Caki2 (cell line): ENCODE results near the gene MYO5B. TPM values are rescaled to one million over a fixed set of nuclear protein-coding genes. Genes with fewer than 3 reads are reported as not detected.
A peak's percentile ranks its signal among the peaks of the same experiment; 100 is the strongest.

Experiments used
- DNase-seq: peaks from one replicate; pipeline ENCODE4 v3.0.0-alpha.2; 2015; ENCODE audit warnings: low read depth
- in situ Hi-C: cut with HindIII; loops from 2 replicates; pipeline ENCODE4 v1.10.0; 2016; ENCODE audit warnings: low sequenced_read_pairs, low pct_unique_long_range_greater_than_20kb, mixed read lengths
- total RNA-seq: library from RNA; depleted of rRNA; stranded (reverse); fragments of >200 nt; shearing (Covaris generic); gene quantifications from 2 replicates; pipeline ENCODE4 v1.2.3, GENCODE V29; 2014; ENCODE audit warnings: low replicate concordance

The MYO5B gene
- total RNA-seq, 1 experiment from 2014 or later = 9.6 TPM

DNA sequence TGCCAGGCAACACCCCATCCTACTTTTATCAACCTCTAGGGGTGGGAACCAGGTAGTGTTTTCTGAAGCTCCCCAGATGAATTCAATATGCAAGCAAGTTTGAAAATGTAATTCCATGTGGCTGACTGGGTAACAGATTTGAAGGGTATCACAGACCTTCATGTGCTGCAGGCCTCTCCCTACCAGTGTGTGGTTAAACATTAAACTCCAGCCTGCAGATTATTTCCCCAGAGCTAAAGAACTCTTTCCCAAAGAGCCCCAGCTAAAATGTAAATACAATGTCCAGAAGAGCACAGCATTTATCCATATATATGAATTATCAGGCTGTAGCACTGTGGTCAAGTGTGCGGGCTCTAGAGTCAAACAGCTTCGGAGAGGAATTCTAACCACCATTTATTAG lies 134.1 kb downstream of the MYO5B start:
- DNase-seq = no peak
- in situ Hi-C loops = no loop called here

DNA sequence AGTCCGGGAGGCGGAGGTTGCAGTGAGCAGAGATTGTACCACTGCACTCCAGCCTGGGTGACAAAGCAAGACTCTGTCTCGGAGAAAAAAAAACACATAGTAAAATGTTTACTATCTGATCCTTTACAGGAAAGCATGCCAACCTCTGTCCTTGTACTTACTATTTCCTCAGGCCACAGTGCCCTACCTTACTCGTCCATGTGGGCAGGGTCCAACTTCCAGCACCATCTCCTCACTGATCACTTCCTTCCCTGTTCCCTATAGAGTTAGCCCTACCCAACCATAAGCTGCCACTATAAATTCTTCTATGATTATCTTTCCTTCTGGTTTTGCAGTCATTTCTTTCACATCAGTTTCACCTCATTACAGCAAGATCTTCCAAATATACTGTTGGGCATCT lies 136.2 kb downstream of the MYO5B start:
- in situ Hi-C loops = no loop called here
- DNase-seq = no peak

DNA sequence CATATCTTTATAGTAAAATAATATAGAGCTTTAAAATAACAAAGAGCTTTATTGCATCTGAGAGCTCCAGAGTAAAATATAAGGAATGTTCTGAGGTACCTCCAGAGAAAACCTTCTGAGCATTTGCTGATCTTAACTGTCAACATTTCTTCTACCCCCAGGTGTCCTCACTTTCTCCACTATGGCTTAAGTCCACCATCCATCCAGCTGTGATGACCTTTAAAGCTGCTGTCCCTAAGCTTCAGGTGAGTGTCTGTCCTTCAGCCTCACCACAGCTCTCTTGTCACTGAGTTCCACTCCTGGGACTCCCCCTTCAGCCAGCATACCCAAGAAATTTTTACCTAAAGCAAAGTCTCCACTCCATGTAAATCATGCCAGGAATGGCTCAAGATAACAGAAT lies 137.9 kb downstream of the MYO5B start:
- in situ Hi-C loops = no loop called here

DNA sequence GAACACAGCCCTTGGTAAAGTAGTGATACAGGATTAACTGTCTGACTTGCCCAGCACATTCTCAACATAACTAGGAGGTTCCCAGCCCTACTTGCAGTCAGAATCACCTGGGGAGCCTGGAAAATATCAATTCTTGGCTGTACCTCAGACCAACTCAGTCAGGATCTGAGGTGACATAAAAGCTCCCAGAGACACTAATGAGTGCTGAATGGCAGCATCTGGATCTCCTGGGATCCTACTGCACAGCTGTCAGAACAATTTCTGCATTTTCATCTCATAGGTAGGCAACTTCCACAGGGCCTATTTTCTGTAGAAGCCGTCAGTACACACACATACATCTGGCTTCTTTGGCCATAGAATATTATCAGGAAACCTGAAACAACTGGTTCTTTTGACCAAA lies 138.8 kb downstream of the MYO5B start:
- DNase-seq = no peak
- in situ Hi-C loops = no loop called here

More for the DNA sequence above, 137.9 kb downstream of the MYO5B start:
- DNase-seq = no peak

DNA sequence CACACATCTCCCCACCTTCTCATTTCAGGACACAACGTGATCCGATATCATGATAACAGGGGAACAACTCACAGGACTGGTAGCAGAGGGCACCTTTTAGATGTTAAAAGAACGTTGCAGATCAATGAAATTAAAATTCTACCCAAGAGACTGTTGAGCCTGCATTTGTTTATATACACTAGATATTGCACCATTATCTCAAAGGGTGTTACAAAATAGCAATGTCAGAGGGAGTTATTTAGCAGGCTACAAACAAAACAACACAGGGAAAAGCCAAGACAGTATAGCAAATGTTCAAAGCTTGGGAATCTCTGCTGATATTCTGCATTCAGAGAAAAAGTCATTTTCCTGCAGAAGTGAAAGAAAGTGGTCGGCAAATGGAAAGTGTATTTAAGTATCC lies 139.5 kb downstream of the MYO5B start:
- no peak for DNase-seq
- in situ Hi-C loops = no loop called here

DNA sequence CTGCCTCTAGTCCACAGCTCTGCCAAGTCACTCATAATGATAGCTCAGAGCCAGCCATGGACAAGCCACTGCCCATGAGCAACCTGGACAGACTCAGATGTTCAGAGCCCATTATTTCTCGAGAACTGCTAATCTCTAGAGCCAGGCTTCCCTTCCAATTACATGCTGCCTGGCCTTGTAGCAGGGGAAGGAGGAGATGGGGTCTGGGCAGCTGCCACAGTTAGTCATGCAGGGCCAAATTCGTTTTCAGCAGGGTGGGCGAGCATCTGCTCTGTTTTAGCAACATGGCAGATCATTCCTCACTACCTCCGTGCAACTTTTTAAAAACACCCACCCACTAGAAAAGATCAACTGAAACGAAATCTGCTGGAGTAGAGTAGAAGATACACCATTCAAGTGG lies 141.8 kb downstream of the MYO5B start:
- no peak for DNase-seq
- in situ Hi-C loops = no loop called here

DNA sequence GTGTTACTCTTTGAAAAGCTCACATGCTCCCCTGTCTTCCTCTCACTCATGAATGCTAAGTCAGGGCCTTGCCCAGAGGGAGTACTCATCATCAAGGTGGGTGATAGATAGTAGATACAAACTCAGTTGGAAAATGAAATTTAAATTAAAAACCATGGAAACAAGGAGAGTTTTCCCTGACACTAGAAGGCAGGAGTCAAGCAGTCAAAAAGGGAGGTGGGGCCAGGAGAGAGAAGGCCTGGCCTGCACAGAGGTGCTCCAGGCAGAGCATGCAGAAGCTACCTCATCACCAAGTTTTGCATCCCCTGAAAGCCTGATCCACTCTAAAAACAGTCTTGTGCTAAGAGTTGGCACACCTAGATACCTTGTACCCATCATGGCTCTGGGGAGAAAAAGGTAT lies 143.7 kb downstream of the MYO5B start:
- peak; percentile 3 for DNase-seq
- in situ Hi-C loops = no loop called here

DNA sequence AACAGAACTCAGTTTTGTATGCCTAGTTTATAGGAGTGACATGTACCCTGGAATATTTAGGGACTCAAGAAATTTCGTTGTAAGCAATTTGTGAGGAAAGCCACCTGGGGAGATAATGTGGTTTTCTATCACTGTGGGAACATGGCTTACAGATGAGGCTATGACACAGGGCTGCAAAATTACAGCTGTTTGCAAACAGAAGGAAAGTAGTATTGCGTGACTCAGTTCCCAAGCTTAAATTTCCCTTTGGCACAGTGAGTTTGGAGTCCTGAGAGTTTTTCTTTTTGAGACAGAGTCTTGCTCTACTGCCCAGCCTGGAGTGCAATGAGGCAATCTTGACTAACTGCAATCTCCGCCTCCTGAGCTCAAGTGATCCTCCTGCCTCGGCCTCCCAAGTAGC lies 149.8 kb downstream of the MYO5B start:
- in situ Hi-C loops = no loop called here
- DNase-seq = no peak

DNA sequence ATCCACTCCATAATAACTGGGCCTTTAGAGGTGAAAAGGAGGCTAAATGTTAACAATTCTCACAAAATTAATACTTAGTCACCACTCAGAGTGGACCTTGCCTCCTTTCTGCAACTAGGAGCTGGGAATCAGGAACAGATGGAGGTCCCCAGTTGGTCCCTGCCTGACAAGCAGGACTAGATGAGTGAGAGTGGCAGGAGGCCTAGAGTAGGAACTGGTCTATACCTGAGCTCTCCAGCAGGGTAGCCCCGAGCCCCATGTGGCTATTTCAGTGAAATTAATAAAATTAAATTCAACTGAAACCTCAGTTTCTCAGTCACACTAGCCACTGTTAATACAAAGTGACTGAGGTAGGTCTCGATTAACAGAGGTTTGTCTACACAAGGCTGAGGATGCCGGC lies 150.5 kb downstream of the MYO5B start:
- DNase-seq = no peak

DNA sequence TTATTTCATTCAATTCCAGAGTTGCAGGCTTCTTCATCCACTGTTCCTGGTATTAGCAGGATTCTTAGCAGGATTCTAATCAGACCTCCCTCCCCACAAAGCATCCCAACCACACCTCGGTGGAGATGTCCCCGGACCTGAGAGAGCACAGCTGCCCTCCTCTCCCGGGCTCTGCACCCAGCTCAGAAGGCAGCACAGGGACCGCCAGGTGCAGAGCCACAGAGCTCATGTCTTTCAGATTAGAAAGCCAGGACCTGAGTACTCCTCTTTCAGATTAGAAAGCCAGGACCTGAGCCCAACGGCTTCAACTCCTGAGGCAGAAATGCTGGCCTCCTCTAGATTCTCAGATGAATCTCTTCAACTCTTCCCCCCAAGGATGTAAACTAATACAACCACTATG lies 152.3 kb downstream of the MYO5B start:
- in situ Hi-C loops = no loop called here
- no peak for DNase-seq

More for the DNA sequence above, 150.5 kb downstream of the MYO5B start:
- in situ Hi-C loops = no loop called here

DNA sequence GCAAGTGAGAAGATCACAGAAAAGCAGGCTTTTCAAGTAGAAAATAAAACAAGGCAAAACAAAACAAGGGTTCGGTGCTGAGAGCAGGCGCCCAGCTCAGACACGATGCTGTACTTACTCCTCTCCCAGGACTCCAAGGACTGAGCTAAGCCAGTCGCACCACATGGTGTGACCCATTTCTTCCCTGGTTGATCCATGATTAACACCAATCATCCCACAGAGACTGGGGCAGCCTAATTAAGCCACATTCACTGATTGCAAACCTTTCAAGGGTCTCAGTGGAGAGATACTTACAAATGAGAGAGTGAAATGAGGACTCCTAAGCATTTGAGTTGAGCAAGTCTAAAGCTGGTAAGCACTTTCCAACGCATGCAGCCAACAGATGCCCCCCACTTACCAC lies 155.2 kb downstream of the MYO5B start:
- in situ Hi-C loops = no loop called here
- DNase-seq = no peak

DNA sequence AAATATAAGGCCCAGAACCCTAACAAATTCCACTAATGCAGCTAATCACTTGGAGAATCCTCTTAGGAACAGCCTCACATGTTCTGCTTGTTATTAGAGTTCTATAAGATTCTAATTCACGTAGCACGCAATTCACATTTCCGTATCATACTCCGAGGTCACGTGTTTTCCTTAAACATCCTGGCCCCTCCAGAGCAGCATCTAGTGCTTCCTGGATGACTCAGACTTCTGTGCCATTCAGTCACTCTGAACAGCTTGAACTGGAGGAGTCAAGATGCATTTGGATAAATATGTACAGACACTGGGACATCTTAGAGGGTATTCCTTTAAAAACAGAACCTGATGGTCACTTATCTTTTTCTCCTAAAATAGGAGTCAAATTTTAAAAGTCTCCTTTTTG lies 156.5 kb downstream of the MYO5B start:
- no peak for DNase-seq
- in situ Hi-C loops = no loop called here

DNA sequence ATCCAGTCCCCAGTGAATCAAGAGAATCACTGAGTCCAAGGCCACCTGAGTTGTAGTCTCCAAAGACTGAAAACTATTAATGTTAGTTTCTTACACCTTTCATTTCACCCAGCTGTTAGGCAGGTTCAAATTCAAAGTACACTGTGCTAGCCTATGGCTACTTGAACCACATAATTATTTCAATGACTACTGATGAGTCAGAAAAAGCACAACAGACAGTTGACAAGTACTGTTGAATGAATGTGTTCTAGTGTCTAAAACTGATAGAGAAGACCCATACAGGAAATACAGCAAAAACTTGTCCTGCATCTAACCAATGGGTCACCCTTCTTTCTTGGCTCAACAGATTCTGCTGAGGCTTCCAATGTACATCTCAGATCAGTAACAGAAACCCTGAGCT lies 160.9 kb downstream of the MYO5B start:
- DNase-seq = no peak
- in situ Hi-C loops = no loop called here

DNA sequence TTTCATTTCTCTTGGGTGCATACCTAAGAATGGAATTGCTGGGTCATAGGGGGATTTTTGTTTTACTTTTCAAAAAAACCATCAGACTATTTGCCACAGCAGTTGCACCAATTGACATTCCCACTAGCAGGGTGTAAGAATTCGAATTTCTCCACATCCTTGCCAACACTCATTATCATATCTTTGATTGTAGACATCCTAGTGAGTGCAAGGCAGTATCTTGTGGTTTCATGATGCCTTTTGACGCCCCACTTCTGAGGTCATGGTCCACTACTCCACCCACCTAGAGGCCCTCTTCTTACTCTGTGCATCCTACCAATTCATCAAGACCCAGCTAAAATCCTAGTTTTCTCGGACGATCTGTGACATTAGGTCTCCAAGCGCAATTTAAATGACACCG lies 161.9 kb downstream of the MYO5B start:
- in situ Hi-C loops = no loop called here
- no peak for DNase-seq

DNA sequence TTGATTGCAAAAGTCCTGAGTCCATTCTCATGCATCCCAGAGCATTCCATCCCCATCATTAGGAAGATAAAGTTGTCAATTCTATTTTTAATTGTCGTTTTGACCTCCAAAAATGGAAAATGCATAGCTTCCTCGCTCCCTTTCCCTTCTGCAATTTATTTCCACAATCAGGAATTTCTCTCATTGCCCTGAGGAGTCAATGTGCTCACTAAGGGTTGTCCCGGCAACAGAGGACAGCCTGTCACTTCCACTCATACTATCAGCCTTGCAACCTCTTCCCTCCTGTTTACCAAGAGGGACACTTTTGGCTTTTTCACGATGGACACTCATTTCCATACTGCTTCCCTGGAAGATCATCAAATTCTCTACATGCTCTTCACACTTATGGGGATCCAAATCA lies 164.8 kb downstream of the MYO5B start:
- no peak for DNase-seq
- in situ Hi-C loops = no loop called here

DNA sequence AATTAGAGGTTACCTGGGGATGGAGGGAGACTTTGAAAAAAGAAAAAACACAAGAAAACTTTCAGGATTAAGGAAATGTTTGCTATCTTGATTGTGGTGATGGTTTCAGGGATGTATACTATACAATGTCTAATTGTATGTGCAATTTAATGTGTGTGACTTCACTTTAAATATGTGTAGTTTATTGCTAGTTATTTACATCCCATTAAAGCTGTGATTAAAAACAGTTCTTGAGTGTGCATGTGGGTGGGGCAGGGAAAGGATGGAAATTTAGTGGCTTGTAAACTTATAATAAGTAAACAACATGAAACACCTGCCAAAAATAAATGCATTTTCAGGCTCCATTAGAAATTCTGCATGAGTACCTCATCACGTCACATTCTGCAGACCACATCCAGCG lies 167.0 kb downstream of the MYO5B start:
- no peak for DNase-seq
- in situ Hi-C loops = no loop called here

DNA sequence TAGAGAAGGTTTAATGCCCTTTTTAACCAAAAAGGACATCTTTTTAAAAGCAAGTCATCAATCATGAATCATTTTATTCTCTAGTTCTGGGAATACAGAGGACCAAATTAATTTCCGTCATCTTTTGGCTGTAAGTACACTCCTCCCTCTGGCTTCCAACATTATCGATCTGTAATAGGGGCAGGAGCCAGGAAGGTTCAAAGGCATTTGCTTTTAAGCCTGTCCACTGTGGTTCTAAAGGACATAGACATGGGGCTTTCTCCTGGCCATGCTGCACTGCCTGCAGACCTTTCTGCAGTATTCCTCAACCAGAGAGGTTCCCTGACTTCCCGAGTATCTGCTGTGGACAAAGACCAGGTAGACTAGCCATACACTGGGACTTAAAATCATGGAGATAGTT lies 170.5 kb downstream of the MYO5B start:
- no peak for DNase-seq
- in situ Hi-C loops = no loop called here

DNA sequence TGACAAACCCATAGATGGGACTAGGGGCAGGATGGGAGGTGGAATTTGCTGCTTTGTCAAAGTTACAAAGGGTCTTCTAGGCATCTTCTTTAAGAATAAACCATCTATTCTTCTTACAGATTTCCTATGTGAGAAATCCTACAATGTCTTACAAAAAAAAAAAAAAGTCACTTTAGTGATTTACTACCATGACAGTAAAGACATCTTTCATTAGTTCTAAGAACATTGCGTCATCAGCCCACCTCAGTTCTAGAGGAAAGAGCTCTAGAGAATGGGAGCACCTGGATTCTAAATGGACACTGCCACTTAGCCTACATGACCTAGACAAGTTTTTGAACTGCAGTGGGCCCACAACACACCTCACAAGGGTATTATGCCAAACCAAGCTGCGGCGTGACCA lies 172.0 kb downstream of the MYO5B start:
- in situ Hi-C loops = no loop called here
- DNase-seq = no peak

DNA sequence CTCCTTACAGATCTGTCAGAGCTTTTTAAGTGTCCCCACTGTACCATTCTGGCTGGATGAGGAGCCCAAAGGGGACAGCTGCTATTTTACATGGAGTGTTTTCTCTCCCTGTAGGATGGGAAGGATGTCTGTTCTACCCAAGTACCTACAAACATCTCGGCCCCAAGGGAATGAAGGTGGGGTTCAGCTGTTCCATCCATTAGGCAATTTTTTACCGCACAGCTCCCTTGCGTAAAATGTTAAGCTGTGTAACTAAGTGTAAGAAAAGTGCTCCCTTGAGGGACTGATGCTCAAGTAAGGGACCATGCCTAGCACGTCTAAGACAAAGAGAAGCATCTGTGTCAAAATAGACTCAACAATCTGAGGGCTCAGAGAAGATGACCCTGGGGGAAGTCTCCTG lies 180.3 kb downstream of the MYO5B start:
- no peak for DNase-seq
- in situ Hi-C loops = no loop called here

DNA sequence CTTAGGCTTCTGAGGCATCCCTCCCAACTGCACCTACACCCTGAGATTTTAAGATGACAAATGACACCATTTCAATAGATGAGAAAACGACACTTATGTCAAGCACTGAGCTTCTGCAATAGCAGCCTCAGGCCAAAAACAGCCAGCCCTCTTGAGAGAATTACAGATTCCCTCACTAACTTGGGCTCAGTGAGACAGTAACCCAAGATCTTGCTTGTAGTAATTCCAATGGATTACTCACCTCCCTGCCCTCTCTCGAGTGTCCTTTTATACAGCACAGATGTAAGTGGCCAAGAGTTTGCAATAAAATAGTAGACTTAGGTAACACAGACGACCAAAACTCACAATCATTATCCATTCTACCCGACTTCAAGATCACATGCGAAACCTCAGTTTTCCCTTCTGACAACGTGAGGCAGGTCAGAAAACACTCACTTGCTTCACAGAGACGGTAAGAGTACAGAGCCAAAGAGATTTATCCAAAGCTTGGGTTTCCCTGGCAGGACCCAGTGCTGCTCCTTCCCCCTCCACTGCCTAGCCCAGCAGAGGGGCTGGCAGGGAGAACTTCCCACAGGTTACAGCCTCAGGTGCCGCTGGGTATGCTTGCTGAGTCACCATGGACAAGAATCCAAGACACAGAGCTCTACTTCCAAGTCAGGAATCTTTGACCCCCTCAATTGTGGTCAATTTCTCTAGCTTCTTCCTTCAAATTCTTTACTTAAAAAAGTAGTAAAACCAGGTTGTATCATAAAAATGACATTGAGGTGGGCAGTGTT lies 181.4 kb downstream of the MYO5B start:
- in situ Hi-C loops = no loop called here
- no peak for DNase-seq
